Cerebellar nuclear complex (tissue), 1 donor: ENCODE results near the gene MFAP4.
A peak's percentile ranks its signal among the peaks of the same experiment; 100 is the strongest.

Experiments
- DNase-seq, 2 experiments: peaks; one replicate each; lab custom pipeline; 2025; lab: John Stamatoyannopoulos, UW

Gene MFAP4

DNA sequence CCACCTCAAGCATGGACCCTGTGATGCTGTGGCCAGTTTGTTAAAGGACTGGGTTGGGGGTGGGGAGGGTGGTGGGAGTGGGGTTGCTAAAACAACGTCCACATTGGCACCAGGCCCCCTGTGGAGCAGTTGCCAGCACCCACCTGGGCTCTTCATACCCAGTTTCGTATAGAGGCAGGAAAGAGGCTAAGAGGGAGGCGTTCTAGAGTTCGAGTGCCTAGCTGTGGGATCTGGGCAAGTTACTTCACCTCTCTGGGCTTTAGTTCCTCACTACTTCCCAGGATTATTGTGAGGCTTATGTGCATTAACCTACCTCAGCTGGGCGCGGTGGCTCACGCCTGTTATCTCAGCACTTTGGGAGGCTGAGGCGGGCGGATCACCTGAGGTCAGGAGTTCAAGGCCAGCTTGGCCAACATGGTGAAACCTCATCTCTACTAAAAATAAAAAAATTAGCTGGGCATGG lies 1.4 kb downstream of the MFAP4 start:
- no peak for DNase-seq

DNA sequence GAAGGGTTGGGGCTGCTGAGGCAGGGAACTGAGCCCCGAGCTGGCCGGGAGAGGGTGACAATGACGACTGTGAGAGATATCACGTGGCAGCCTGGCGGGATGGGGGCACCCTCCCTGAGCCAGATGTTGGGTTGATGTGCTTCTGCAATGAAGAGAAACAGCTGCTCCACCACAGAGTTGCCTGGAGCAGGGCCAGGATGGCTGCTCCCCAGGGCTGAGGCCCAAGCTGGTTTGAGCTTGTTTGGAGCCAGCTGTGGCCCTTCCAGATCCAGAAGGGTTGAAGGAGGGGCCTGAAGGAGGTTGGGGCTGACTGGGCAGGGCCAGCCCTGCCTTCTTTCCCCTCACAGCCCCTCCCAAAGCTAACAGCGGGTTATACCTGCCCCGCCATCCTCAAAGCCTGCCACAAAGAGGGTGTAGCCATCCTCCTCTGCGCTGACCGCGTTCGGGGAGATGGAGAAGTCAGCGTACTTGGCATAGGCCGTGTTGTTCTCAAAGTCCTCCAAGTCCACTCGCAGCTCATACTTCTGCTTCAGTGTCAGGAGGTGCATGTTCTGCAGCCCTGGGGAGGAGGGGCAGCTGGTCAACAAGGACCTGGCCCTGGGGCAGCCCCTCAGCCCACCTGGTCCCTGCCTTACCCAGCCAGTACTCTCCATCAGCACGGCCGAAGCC lies 2.1 kb downstream of the MFAP4 start:
- DNase-seq = no peak

DNA sequence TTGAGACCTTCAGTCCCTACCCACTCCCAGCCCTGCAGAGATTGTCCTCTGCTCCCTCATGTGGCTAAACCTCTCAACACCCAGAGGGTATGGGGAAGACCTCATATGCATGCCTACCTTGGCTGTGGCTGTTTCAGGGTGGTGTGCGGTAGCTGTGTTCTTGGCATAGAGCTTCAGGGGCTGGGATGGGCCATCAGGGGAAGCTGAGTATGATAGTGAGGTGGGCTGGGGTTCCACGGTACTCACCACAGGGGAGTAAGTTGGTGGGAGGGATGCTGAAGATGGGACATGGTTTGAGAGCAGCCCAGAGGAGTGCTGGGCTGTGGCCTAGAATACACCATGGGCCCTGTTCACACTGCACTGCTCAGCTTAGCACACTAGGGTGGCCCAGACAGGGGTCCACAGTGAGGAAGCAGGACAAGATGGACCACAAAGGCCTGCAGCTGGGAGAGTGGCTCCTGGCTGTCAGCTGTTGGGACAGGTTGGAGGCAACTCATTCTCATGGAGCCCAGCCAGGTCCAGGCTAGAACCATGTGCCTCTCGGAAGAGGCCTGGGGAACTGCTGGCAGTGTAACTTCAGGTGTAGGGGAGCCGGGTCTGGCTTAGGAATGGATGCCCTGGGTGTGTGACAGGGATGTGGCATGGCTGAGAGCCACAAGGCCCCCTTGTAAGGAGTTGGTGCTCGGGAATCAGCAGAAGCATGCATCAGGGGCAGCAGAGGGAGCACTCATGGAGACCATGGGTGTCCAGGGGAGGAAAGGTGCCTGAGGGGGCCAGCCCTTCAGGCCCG lies 3.1 kb downstream of the MFAP4 start:
- DNase-seq = no peak

DNA sequence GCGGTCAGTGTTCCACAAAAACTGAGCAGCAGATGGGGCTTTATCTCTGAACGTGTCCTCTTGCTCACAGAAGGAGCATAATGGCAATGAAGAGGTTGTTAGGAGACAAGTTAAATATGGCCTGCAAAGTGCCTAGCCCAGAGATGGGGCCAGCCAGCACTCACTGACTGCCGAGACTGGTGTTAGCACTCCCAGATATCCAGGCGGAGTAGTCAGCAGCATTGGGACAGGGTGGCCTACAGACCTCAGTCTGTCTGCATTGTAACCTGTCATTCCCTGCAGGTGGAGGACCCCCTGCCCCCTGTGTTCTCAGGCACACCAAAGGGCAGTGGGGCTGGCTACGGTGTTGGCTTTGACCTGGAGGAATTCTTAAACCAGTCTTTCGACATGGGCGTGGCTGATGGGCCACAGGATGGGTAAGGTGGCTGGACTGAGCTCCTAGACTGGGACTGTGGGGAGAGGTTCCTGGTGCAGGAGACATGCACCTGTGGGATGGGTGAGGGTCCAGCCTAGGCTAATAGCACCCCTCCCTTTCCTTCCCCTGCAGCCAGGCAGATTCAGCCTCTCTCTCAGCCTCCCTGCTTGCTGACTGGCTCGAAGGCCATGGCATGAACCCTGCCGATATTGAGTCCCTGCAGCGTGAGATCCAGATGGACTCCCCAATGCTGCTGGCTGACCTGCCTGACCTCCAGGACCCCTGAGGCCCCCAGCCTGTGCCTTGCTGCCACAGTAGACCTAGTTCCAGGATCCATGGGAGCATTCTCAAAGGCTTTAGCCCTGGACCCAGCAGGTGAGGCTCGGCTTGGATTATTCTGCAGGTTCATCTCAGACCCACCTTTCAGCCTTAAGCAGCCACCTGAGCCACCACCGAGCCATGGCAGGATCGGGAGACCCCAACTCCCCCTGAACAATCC lies 4.2 kb downstream of the MFAP4 start:
- no peak for DNase-seq

DNA sequence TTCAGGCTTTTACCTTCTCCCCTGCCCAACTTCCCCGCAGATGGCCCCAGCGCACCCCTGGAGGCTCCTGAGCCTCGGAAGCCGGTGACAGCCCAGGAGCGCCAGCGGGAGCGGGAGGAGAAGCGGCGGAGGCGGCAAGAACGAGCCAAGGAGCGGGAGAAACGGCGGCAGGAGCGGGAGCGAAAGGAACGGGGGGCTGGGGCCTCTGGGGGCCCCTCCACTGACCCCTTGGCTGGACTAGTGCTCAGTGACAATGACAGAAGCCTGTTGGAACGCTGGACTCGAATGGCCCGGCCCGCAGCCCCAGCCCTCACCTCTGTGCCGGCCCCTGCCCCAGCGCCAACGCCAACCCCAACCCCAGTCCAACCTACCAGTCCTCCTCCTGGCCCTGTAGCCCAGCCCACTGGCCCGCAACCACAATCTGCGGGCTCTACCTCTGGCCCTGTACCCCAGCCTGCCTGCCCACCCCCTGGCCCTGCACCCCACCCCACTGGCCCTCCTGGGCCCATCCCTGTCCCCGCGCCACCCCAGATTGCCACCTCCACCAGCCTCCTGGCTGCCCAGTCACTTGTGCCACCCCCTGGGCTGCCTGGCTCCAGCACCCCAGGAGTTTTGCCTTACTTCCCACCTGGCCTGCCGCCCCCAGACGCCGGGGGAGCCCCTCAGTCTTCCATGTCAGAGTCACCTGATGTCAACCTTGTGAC lies 5.1 kb downstream of the MFAP4 start:
- DNase-seq = no peak

DNA sequence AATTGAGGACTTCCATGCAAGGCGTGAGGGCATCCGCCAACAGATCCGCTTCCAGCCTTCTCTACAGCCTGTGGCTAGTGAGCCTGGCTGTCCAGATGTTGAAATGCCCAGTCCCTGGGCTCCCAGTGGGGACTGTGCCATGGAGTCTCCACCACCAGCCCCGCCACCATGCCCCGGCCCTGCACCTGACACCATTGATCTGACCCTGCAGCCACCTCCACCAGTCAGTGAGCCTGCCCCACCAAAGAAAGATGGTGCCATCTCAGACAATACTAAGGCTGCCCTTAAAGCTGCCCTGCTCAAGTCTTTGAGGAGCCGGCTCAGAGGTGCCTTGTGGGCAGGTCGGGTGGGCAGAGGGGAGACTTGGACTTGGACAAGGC lies 5.6 kb downstream of the MFAP4 start:
- DNase-seq = no peak

DNA sequence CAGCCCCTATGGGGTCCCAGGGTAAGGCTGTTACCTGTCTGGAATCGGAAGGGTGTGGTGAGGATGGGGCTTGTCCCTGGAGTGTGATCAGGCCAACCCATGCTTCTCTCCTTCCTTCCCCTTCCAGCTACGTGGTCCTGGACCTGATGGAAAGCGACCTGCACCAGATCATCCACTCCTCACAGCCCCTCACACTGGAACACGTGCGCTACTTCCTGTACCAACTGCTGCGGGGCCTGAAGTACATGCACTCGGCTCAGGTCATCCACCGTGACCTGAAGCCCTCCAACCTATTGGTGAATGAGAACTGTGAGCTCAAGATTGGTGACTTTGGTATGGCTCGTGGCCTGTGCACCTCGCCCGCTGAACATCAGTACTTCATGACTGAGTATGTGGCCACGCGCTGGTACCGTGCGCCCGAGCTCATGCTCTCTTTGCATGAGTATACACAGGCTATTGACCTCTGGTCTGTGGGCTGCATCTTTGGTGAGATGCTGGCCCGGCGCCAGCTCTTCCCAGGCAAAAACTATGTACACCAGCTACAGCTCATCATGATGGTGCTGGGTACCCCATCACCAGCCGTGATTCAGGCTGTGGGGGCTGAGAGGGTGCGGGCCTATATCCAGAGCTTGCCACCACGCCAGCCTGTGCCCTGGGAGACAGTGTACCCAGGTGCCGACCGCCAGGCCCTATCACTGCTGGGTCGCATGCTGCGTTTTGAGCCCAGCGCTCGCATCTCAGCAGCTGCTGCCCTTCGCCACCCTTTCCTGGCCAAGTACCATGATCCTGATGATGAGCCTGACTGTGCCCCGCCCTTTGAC lies 6.3 kb downstream of the MFAP4 start:
- DNase-seq = no peak

DNA sequence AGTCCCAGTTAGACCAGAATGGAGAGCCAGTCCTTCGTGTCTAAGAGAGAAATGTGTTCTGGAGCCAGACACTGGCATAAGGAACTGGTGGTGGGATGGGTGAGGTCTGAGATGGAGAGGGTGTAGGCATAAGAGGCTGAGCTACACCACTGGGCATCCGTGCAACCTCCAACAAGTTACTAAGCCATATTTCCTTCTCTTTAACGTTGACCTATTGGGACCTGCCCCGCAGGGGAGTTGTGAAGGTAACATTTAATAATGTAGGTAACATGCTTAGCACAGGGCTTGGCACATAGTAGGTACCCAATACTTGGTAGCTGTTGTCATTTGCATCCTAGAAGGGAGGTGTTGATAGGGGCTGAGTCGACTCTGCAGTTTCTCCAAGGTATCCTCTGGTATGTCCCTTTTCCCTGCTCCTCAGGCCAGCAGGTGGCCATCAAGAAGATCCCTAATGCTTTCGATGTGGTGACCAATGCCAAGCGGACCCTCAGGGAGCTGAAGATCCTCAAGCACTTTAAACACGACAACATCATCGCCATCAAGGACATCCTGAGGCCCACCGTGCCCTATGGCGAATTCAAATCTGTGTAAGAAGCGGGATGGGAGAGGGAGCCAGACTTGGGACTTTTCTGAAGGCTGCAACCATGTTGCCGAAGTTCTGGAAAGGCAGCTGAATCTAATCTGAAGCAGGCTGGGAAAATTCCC lies 7.5 kb downstream of the MFAP4 start:
- DNase-seq = no peak

DNA sequence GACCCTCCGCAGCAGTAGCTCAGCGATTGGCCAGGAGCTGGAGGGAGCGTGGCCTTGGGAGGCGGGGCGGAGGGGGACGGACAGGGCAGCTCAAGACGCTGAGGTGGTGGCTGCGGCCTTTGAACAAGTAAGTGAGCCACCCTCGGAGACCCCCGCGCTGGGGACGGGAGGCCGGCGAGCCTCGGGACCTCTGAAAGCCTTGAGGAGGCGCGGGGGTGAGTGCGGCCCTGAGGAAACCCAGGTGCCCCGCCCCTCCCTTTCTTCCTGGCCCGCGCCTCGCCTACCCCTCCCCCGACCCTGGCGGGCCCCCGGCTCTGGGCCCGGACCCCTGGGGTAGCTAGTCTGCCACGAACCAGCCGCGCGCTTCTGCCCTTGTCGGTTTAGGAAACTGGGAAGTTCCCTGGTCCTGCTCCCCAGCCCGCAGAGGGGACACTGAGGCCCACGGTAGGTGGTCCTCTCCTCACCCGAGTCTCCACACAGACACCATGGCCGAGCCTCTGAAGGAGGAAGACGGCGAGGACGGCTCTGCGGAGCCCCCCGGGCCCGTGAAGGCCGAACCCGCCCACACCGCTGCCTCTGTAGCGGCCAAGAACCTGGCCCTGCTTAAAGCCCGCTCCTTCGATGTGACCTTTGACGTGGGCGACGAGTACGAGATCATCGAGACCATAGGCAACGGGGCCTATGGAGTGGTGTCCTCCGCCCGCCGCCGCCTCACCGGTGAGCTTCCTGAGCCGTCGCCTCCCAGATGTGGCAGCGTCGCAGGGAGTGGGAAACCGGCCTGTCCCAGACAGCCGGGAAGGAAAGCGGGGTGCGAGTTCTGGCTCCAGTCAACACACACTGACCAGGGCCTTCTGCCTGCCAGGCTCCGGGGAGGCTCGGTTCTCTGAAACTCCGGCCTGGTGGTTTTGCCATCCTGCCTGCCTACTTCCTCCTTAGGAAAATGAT lies 8.3 kb downstream of the MFAP4 start, which contains the start of gene MAPK7:
TSS of gene MAPK7 (plus strand) at position 83 of the 945 bp plus-strand sequence. CDS start at position 486, 403 bp downstream.
- no peak for DNase-seq

DNA sequence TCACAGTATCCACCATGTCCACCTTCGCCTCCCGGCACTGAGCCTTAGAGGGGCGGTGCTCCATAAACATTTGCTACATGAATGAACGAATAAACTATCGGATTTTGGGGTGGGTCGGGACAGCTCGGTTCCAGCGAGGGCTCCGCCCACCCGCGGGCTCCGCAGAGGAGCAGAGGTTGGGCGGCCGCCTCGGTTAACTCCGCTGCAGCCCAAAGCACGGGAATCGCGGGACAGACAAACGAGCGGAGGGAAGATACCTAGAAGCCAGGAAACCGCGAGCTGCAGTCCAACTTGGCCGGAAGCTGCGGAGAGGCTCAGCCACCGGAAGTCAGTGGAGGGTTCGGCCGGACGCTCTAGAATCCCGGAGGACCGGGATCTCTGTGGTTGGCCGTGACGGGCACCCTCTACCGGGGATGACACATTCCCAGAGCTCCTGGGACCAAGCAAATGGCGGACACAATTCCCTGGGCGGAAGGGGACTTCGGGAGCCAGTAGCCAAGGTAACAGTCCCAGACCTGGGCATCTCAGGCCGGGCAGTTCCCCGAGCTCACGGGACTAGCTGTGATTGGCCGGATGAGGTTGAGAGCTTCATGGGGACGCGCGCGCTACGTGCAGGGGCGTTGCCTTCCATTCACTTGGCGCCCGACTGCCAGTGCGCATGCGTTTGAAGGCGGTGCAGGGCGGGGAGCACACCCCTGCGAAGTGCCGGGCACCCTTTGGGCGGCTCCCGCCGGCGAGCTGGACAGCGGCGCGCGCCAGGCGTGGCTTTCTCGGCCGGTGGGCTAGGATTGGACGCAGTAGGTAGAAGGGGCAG lies 9.2 kb downstream of the MFAP4 start:
- DNase-seq = peak; percentile 97 to 99

DNA sequence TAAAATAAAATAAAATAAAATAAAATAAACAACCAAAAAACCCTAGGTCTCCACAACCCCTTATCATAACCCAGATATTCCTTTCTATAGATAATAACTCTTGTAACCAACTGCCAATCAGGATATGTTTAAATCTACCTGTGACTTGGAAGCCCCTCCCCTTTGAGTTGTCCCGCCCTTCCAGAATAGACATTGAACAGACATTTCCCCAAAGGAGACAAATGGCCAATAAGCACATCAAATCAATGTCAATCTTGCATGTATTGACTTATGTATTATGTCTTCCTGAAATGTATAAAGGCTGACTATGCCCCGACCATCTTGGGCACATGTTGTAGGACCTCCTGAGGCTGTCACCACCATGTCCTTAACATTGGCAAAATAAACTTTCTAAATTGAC lies 10.2 kb downstream of the MFAP4 start:
- DNase-seq = no peak

DNA sequence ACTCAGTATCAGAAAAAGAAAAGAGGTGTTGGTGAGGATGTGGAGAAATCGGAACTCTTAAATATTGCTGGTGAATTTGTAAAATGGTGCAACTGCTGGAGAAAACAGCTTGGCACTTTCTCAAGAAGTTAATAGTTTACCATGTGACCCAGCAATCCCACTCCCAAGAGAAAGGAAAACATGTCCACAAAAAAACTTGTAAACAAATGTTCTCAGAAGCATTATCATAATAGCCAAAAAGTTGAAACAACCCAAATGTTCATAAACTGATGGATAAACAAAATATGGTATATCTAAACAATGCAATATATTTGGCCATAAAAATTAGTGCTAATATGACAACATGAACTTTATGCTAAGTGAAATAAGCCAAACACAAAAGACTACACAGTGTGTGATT lies 11.3 kb downstream of the MFAP4 start:
- DNase-seq = no peak

DNA sequence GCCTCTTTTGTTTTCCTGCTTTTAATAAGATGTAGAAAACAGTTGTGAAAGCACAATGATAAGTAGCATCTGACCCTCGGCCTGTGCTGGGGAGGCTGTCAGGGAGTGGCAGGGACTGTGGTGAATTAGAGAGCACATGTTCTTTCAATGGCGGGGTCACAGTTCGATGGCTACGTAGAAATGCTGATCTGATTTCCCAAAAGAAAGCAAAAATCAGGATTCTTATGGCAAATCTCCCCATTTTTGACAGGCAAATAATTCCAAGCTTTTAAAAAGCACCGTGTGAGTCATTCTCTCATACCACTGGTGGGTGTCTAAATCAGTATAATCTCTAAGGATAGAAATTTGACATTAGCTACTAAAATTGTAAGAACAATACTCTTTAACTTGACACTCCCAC lies 12.9 kb downstream of the MFAP4 start:
- no peak for DNase-seq

DNA sequence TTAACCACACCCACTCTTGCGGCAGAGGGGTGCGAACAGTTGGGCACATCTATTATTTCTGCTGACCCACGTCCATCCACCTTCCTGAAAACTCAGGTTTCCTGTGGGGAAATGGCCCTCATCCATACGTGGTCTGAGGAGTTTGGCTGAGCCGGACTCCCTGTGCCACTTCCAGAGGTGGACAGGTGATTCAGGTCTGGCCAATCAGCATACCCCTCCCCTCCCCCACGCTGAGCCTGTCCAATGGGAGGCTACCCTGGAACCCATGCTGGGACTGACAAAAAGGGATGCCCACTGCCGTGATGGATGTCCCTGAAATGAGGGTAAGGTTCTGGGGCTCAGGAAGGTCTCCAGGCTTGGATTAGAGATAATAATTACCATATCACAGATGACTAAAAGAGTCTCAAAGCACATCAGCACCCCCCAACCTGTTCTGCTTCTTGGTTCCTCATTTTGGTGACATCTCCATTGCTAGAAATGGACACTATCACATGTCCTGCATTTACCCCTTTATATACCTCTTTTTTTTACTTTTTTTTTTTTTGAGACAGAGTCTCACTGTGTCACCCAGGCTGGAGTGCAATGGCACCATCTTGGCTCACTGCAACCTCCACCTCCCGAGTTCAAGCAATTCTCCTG lies 14.0 kb downstream of the MFAP4 start:
- DNase-seq = no peak

DNA sequence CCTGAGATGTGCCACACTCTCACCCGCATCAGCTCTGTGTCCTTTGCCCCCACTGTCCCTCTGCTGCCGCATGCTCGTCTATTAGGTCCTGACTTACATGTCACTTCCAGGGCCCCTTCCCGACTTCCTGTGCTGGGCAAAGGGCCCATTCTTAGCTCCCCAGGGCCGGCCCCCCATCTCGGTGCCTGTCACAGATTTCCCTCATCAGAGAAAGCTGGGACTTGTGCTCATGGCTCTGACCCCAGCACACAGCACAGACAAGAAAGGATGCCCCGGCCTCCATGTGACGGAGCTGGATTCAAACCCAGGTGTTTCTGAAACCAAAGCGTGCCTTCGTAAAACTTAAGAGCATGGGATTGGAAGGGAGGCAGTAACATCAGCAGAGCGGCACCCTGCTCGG lies 14.6 kb downstream of the MFAP4 start:
- no peak for DNase-seq

DNA sequence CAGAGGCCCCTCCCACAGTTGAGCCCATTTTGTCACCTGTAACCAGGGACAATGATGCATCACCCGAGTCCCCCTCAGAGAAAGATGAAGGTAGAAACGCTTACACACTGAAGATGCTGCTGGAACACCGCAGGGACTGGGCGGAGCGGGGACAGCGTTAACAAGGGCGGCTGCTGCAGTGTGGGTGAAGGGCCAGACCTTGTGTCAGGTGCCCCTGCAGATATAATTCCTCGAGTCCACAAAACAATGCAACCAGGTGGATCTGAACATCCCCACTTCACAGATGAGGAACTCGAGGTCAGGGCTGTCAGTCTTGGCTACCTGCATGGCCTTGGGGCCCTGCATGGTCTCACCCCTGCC lies 15.0 kb downstream of the MFAP4 start:
- no peak for DNase-seq

DNA sequence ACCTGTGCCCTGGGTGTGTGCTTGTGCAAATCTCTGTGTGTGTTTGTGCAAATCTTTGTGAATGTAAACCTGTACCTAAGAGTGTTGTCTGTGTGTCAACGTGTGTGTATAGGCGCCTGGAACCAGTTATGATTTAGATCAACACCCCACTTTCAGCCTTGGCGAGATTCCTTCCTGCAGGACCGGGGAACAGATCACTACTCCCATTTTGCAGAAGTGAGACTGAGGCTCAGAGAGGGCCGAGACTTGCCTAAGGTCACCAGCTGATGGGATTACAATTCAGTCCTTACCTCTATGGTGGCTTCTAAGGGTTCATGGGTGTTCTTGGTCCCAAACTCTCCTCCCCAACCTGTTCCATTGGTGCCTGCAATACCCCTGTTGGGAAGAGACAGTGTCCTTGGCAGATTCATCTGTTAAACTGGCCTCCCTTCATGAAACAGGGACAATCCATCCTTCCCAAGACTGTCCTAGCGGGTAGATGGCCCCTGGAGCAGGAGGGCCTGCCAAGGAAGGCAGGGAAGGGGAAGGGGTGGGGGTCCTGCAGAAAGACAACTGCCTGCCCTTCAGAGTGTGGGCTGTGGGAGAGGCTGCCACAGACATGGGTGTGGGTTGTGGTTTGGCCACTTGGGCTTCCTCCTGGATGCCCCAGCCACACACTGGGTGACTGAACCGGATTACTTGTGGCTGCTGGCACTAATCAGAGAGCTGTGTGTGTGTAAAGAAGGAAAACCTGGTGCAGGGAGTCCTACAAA lies 15.6 kb downstream of the MFAP4 start:
- DNase-seq = no peak
